Epithelial cell of esophagus (primary cell): ENCODE measurements around the gene CLSTN2.

Experiments used
- DNase-seq: peaks from one replicate; pipeline ENCODE4 v3.0.0; 2010; ENCODE audit warnings: low read depth
- H3K4me3 ChIP-seq: 2 replicates; pipeline ENCODE4 v1.5.1; 2011; ENCODE audit warnings: mild to moderate bottlenecking, low read length, control low read depth
- TF ChIP-seq, protein P1 (sequence below): IDR thresholded peaks from 2 replicates; pipeline ENCODE4 v1.5.1; 2011; ENCODE audit warnings: low read depth, mild to moderate bottlenecking, low read length, control low read depth, inconsistent platforms; ENCODE audit not compliant: insufficient read depth; ENCODE audit errors: missing control alignments

CLSTN2 gene

DNA sequence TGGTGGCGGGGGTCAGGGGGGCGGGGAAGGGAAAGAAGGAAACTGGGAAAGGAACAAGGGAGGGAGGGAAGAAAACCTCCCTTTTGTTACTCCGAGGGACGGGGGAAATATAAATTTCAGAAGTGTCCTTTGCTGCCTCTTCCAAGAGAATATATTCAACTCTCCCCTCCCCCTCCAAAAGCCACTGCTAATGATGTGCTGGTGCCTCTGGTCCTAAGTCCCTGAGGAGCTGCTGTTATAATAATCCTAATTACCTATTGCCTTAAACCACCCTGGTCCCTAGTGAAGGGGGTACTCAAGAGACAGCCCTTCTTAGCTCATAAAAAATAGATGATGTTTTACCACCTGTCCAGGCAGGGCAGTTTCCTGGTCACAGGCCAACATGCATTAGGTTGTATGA is 624.6 kb downstream of the CLSTN2 start:
- TF ChIP-seq, protein P1, sequence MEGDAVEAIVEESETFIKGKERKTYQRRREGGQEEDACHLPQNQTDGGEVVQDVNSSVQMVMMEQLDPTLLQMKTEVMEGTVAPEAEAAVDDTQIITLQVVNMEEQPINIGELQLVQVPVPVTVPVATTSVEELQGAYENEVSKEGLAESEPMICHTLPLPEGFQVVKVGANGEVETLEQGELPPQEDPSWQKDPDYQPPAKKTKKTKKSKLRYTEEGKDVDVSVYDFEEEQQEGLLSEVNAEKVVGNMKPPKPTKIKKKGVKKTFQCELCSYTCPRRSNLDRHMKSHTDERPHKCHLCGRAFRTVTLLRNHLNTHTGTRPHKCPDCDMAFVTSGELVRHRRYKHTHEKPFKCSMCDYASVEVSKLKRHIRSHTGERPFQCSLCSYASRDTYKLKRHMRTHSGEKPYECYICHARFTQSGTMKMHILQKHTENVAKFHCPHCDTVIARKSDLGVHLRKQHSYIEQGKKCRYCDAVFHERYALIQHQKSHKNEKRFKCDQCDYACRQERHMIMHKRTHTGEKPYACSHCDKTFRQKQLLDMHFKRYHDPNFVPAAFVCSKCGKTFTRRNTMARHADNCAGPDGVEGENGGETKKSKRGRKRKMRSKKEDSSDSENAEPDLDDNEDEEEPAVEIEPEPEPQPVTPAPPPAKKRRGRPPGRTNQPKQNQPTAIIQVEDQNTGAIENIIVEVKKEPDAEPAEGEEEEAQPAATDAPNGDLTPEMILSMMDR = no peak
- DNase-seq = no peak
- H3K4me3 ChIP-seq = no peak overlapping the region

DNA sequence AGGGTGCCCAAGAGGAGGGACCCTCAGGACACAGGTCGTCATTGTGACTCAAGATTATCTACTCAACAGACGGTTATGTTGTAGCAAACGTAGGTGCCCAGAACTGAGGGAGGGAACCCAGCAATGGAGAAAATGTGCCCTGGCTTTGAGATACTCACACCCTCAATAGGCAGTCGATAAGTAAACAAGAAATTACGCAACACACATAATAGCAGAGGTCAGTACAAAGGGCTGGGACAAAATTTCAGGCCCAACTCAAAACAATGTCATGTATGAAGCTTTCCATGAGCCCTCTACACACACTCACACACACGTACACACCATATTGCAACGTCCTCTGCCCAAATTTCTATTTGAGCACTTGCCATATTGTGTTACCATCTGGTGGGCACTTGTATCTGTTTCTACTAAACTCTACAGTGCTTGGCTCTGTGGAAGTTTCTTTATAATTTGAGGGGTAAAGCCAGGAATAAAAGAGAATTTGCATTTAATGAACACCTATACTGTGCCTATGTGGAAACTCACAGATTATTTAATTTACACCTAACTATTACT is 628.3 kb downstream of the CLSTN2 start:
- TF ChIP-seq, protein P1 = no peak
- no peak for DNase-seq
- H3K4me3 ChIP-seq = no peak overlapping the region

DNA sequence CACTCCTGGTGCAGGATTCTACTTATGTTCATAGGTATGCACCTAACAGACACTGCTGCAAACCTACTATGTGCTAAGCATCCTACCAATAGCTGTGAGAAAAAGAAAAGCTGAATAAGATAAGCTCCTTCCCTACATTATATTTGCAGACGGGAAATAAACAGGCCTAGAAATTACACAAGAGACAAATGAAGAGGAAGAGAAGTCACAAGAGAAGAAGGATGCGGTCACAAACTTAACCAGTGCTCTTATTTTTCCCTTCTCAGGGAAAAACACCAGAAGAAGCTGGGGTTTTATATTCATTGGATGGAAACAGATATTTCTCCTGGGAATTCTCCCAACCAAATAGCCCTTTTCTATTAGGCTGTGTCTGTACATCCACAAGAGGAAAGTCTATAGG is 633.1 kb downstream of the CLSTN2 start:
- TF ChIP-seq, protein P1 = no peak
- H3K4me3 ChIP-seq = no peak overlapping the region
- DNase-seq = no peak

DNA sequence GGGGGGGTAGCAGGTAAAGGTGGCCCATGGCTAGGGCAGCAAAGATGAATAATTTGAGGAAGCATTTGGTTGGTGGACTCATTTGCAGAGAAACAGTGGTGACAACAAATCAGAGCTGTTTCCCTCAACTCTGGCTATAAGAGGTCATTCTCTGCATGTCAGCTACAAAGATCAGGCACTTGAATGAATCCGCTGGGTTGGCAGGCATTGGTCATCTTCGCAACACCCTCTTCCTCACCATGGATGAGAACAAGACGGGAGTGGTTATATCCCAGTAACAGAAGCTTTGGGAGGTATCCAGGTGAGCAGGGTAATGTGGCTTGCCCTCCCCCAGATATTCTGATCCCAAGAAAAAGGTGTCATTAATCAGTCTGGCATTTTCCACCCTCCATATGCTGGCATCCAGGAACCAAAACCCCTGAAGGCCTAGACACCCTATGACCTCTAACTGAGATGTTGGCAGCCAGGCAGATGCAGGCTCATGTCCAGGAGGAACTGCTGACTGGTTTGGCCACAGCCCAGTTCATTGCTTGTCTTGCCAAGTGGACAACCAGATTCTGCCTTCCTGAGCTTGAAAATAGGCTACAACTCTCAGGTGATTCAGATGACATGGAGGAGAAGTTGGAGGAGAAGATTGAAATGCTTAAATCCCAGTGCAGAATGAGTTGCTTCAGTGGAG is 634.0 kb downstream of the CLSTN2 start:
- DNase-seq = no peak
- H3K4me3 ChIP-seq = no peak overlapping the region
- TF ChIP-seq, protein P1 = no peak

DNA sequence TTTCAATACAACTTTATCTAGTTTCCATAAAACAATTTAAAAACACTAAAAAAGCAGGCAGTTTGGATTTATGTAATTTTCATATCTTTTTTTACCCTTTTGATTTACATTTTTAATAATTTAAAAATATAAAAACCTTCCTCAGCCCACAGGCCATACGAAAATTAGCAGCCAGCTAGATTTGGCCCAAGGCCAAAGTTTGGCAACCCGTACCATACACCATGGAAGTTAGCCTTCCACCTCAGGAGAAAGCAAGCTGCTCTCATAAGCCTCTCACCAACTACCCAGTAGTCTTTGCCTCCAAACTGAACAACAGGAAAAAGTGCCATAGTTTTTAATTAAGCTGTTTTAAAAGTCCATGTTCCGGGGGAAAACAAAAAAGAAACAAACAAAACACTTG is 635.6 kb downstream of the CLSTN2 start:
- TF ChIP-seq, protein P1 = no peak
- no peak overlapping the region for H3K4me3 ChIP-seq
- DNase-seq = no peak

DNA sequence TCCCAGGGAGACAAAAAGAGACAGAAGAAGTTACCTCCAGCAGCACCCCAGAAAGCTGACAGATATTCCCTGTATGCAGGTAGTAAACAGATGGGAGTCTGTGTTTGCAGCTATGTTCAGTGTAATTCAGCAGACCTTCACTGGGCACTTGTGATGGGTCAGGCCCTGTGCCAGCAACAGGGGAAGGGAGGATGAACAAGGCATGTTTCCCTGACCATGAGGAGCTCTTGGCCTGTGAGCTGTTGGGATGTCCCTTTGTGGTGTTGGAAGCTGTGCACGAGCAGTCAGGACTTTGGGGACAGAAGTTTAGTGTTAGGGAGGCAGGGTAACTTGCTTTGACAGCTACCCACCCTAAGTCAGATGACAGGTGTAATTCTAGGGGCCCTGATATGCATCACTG is 636.9 kb downstream of the CLSTN2 start:
- H3K4me3 ChIP-seq = no peak overlapping the region
- no peak for DNase-seq
- TF ChIP-seq, protein P1 = no peak

DNA sequence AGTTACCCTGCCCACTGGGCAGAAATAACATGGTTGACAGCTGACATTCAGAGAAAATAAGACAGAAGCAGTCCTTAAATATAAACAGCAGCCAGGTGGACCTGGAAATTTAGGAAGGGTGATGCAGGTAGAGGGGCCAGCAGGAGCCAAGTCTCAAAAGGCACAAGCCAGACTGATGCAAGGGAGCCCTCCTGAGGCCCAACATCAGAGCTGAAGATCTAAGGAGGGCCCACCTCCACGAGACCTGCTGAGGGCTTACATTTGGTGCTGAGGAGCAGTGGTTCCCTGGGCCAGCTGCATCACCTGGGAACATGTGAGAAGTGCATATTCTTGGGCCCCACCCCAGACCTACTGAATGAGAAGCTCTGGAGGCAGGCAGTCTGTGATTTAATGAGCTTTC is 637.3 kb downstream of the CLSTN2 start:
- DNase-seq = no peak
- TF ChIP-seq, protein P1 = no peak
- H3K4me3 ChIP-seq = no peak overlapping the region
